Breast epithelium (tissue), 3 donors: ENCODE measurements around the gene SYNE2.

ENCODE experiments used
- CTCF ChIP-seq, 3 donors: fragments of 450-650 bp; IDR thresholded peaks; one replicate each; pipeline ENCODE4 v1.5.1; 2016 to 2017; ENCODE audit warnings: antibody characterized with exemption in 3 of 3, mild to moderate bottlenecking in 3 of 3, moderate library complexity in 3 of 3
- POLR2A ChIP-seq: fragments of 450-650 bp; IDR thresholded peaks from one replicate; pipeline ENCODE4 v1.6.1; 2016; ENCODE audit warnings: antibody characterized with exemption, mild to moderate bottlenecking, moderate library complexity
- POLR2AphosphoS5 ChIP-seq, 3 donors: sonication (generic); formaldehyde crosslinking; IDR thresholded peaks; one replicate each; pipeline ENCODE4 v1.6.1; 2017; ENCODE audit warnings: antibody characterized with exemption in 3 of 3

DNA sequence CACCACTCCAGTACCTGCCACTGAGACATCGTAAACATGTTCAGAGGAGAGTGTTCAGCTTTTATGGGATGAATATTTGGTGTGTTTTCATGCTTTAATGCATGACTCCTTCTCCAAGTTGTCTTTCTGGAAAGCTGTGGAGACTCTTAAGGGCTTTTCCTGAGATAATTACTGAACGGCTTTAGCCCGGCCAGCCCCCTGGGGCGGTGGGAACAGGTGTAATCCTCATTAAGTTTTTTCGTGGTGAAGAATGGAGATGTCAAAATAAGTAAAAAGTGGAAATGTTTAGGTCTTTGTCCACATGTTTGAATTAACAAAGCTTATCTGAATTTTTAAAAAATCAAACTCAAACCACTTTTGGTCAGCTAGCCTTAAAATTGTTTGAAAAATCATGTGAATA lies 1.5 kb downstream of the SYNE2 start:
- TF ChIP-seq POLR2A (no peak), CTCF (IDR thresholded peaks at IDR 0.05) (no peak), POLR2AphosphoS5 (IDR thresholded peaks at IDR 0.05) (no peak)
